Breast epithelium (tissue), 3 donors: ENCODE results near the gene SYMPK.

Experiments used
- CTCF ChIP-seq, 3 donors: fragments of 450-650 bp; IDR thresholded peaks; one replicate each; pipeline ENCODE4 v1.5.1; 2016 to 2017; ENCODE audit warnings: antibody characterized with exemption in 3 of 3, mild to moderate bottlenecking in 3 of 3, moderate library complexity in 3 of 3
- POLR2A ChIP-seq: fragments of 450-650 bp; IDR thresholded peaks from one replicate; pipeline ENCODE4 v1.6.1; 2016; ENCODE audit warnings: antibody characterized with exemption, mild to moderate bottlenecking, moderate library complexity
- POLR2AphosphoS5 ChIP-seq, 3 donors: sonication (generic); formaldehyde crosslinking; IDR thresholded peaks; one replicate each; pipeline ENCODE4 v1.6.1; 2017; ENCODE audit warnings: antibody characterized with exemption in 3 of 3

GRCh38 chr19:45791744-45792469, 71.0 kb downstream of the SYMPK start:
- TF ChIP-seq CTCF (IDR thresholded peaks at IDR 0.05) (no peak), POLR2AphosphoS5 (IDR thresholded peaks at IDR 0.05) (no peak), POLR2A (no peak)
